ENCODE data around the gene EEFSEC. TPM values are rescaled to one million over a fixed set of nuclear protein-coding genes. Genes with fewer than 3 reads are reported as not detected.

The EEFSEC gene
- total RNA-seq, 2 experiments from 2014 or later: 19.2 to 19.6 TPM

DNA sequence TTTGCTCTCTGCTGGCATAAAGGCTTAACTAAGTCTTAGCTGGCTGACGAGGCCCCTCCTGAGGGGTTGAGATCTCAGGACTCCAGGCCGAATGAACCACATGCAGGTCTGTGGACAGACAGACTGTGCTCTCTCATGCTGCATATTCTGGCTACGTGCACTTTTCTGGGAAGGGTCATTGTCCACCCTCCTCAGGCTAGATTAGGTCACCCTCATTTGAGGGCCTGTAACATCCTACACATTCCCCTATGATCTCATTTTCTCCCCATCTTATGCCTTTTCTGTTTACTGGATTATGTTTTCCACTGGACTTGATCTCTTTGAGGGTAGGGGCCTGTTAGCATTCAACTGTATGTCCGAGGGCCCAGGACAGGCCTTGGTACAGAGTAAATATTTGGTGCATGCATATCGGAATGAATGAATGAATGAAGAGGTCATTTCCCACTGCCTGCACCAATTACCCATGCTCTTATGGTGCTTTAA lies 13.7 kb downstream of the EEFSEC start:
- H3K36me3 Mint-ChIP-seq (ENCODE audit: low read depth): peaks cover 4% of the 10 kb centered on the region
- TF ChIP-seq, protein P1, sequence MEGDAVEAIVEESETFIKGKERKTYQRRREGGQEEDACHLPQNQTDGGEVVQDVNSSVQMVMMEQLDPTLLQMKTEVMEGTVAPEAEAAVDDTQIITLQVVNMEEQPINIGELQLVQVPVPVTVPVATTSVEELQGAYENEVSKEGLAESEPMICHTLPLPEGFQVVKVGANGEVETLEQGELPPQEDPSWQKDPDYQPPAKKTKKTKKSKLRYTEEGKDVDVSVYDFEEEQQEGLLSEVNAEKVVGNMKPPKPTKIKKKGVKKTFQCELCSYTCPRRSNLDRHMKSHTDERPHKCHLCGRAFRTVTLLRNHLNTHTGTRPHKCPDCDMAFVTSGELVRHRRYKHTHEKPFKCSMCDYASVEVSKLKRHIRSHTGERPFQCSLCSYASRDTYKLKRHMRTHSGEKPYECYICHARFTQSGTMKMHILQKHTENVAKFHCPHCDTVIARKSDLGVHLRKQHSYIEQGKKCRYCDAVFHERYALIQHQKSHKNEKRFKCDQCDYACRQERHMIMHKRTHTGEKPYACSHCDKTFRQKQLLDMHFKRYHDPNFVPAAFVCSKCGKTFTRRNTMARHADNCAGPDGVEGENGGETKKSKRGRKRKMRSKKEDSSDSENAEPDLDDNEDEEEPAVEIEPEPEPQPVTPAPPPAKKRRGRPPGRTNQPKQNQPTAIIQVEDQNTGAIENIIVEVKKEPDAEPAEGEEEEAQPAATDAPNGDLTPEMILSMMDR (IDR thresholded peaks at IDR 0.05): no peak

DNA sequence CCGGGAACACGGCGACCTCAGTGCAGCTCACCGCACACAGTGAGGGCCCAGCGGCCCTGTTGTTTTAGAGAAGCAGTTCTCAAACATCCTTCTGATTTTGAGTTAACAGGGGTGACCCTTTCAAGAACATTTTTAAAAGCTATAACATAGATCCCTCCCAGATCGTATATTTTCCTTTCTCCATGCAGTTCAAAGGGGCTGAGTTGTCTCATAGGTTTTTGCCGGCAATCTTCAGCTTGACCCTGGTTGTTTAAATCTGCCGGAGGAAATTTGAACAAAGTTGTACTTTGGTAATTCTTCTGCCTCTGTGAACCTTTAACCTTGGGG lies 14.3 kb downstream of the EEFSEC start:
- Mint-ChIP-seq H3K27ac (no peak overlapping the region), H3K4me3 (no peak overlapping the region), H3K9me3 (no peaks in the 10 kb centered on the region), H3K36me3 (ENCODE audit: low read depth) (no peaks in the 10 kb centered on the region), H3K4me1 (ENCODE audit: low read depth) (peaks cover 5% of the 10 kb centered on the region), H3K27me3 (no peaks in the 10 kb centered on the region)
- ChIA-PET CTCF (interaction anchor here (1.0 kb wide), 1 partner anchor 10 kb away, joined by 3 read pairs; no protein-coding TSS in a partner anchor), POLR2A (interaction anchor here (1.0 kb wide), 1 partner anchor 9 kb away, joined by 3 read pairs; no protein-coding TSS in a partner anchor)
- DNase-seq (no peak), ATAC-seq (no peak)
- intact Hi-C loops (cut with micrococcal nuclease): no loop called here
- TF ChIP-seq, protein P1 (IDR thresholded peaks at IDR 0.05): no peak

More for the DNA sequence above, 13.7 kb downstream of the EEFSEC start:
- intact Hi-C loops (cut with micrococcal nuclease): no loop called here
- ChIA-PET CTCF (interaction anchor here (1.0 kb wide), 1 partner anchor 11 kb away, joined by 3 read pairs; no protein-coding TSS in a partner anchor), POLR2A (no interaction called here)
- DNase-seq (no peak), ATAC-seq (no peak)
- no peak overlapping the region for H3K4me3 Mint-ChIP-seq
- H3K4me1 Mint-ChIP-seq (ENCODE audit: low read depth): peaks cover 4% of the 10 kb centered on the region
- H3K9me3 Mint-ChIP-seq: no peaks in the 10 kb centered on the region
- no peak overlapping the region for H3K27ac Mint-ChIP-seq
- H3K27me3 Mint-ChIP-seq: no peaks in the 10 kb centered on the region

- ATAC-seq (no peak), DNase-seq (no peak)
- intact Hi-C loops (cut with micrococcal nuclease): no loop called here
- no peaks in the 10 kb centered on the region for H3K36me3 Mint-ChIP-seq (ENCODE audit: low read depth)
- H3K27me3 Mint-ChIP-seq: no peaks in the 10 kb centered on the region
- no peak overlapping the region for H3K27ac Mint-ChIP-seq
- H3K4me1 Mint-ChIP-seq (ENCODE audit: low read depth): peaks cover 7% of the 10 kb centered on the region
- H3K9me3 Mint-ChIP-seq: no peaks in the 10 kb centered on the region
- CTCF ChIA-PET: interaction anchor here (1.0 kb wide), 1 partner anchor 9 kb away, joined by 3 read pairs; no protein-coding TSS in a partner anchor
- POLR2A ChIA-PET: interaction anchor here (1.0 kb wide), 1 partner anchor 8 kb away, joined by 3 read pairs; no protein-coding TSS in a partner anchor
- TF ChIP-seq, protein P1 (IDR thresholded peaks at IDR 0.05): no peak
- H3K4me3 Mint-ChIP-seq: no peak overlapping the region
Measured at GRCh38 chr3:128167973-128168674, 14.8 kb downstream of the EEFSEC start.

- no peak for ATAC-seq
- no peaks in the 10 kb centered on the region for H3K9me3 Mint-ChIP-seq
- TF ChIP-seq, protein P1 (IDR thresholded peaks at IDR 0.05): no peak
- peaks cover 9% of the 10 kb centered on the region for H3K4me1 Mint-ChIP-seq (ENCODE audit: low read depth)
- H3K36me3 Mint-ChIP-seq (ENCODE audit: low read depth): no peaks in the 10 kb centered on the region
- intact Hi-C loops (cut with micrococcal nuclease): no loop called here
- H3K27ac Mint-ChIP-seq: no peak overlapping the region
- H3K27me3 Mint-ChIP-seq: no peaks in the 10 kb centered on the region
- ChIA-PET POLR2A (no interaction called here), CTCF (no interaction called here)
- no peak for DNase-seq
- H3K4me3 Mint-ChIP-seq: no peak overlapping the region
Measured at GRCh38 chr3:128168836-128169235, 15.6 kb downstream of the EEFSEC start.

GRCh38 chr3:128170866-128171516 lies 17.7 kb downstream of the EEFSEC start:
- intact Hi-C loops (cut with micrococcal nuclease): no loop called here
- ATAC-seq (no peak), DNase-seq (no peak)
- POLR2A ChIA-PET: no interaction called here
- Mint-ChIP-seq H3K4me1 (ENCODE audit: low read depth) (peaks cover 21% of the 10 kb centered on the region), H3K9me3 (no peaks in the 10 kb centered on the region), H3K36me3 (ENCODE audit: low read depth) (no peaks in the 10 kb centered on the region), H3K27ac (no peak overlapping the region), H3K4me3 (no peak overlapping the region), H3K27me3 (no peaks in the 10 kb centered on the region)
- TF ChIP-seq, protein P1 (IDR thresholded peaks at IDR 0.05): no peak
- CTCF ChIA-PET: no interaction called here
